Stimulated activated CD4-positive, alpha-beta T cell treated with anti-CD3 and anti-CD28 coated beads, TNF-alpha, amount 100 ng/mL, for 48 hours (primary cell): Measurements from ENCODE around the gene SLC66A3.

Source experiments
- DNase-seq, 3 donors: peaks; one replicate each; pipeline ENCODE4 v3.0.0-alpha.2; 2020; ENCODE audit warnings: low read depth in 3 of 3

SLC66A3 gene

GRCh38 chr2:11155381-11156035 is at the start of gene SLC66A3:
Gene SLC66A3 (plus strand): TSS chr2:11155467. CDS start chr2:11155547, 80 bp downstream.
- peak in 2 of 3 donors; percentile 33 to 64 for DNase-seq

GRCh38 chr2:11109002-11109401 is 46.3 kb upstream of the SLC66A3 start:
- no peak for DNase-seq

GRCh38 chr2:11112870-11113428 is 42.3 kb upstream of the SLC66A3 start:
- DNase-seq: no peak

GRCh38 chr2:11117776-11118175 is 37.5 kb upstream of the SLC66A3 start:
- DNase-seq: no peak

- no peak for DNase-seq
Observed at GRCh38 chr2:11118761-11119160, 36.5 kb upstream of the SLC66A3 start.

GRCh38 chr2:11121099-11121822 is 34.0 kb upstream of the SLC66A3 start:
- no peak for DNase-seq

- no peak for DNase-seq
Observed at GRCh38 chr2:11121823-11122155, 33.5 kb upstream of the SLC66A3 start.

- no peak for DNase-seq
Observed at GRCh38 chr2:11122380-11122779, 32.9 kb upstream of the SLC66A3 start.

GRCh38 chr2:11123001-11123809 is 32.1 kb upstream of the SLC66A3 start:
- no peak for DNase-seq

GRCh38 chr2:11123856-11124759 is 31.2 kb upstream of the SLC66A3 start:
- peak; percentile 44 to 65 (median 53) for DNase-seq

- no peak for DNase-seq
Observed at GRCh38 chr2:11124760-11125068, 30.6 kb upstream of the SLC66A3 start.

GRCh38 chr2:11127761-11128160 is 27.5 kb upstream of the SLC66A3 start:
- DNase-seq: no peak

GRCh38 chr2:11128243-11128951 is 26.9 kb upstream of the SLC66A3 start:
- no peak for DNase-seq

- DNase-seq: peak; percentile 27 to 65 (median 58)
Observed at GRCh38 chr2:11129598-11130449, 25.4 kb upstream of the SLC66A3 start.

GRCh38 chr2:11131166-11131920 is 23.9 kb upstream of the SLC66A3 start:
- DNase-seq: no peak

- no peak for DNase-seq
Observed at GRCh38 chr2:11132036-11132671, 23.1 kb upstream of the SLC66A3 start.

GRCh38 chr2:11133238-11133935 is 21.9 kb upstream of the SLC66A3 start:
- DNase-seq: no peak

GRCh38 chr2:11133936-11134320 is 21.3 kb upstream of the SLC66A3 start:
- no peak for DNase-seq
